Upper lobe of left lung (tissue), 4 donors: ENCODE results near the gene DRD5.

ENCODE experiments used
- CTCF ChIP-seq, 6 experiments: fragments of 450-650 bp in 4 of 6; fragments of 200-600 bp in 2 of 6; sonication (generic) in 2 of 6; IDR thresholded peaks; one replicate each; pipeline ENCODE4 v1.5.1; 2016 to 2019; ENCODE audit warnings: antibody characterized with exemption in 6 of 6
- EP300 ChIP-seq, 4 donors: sonication (generic); formaldehyde crosslinking; IDR thresholded peaks; one replicate each; pipeline ENCODE4 v1.5.1; 2017; ENCODE audit warnings: antibody characterized with exemption in 4 of 4, control low read depth in 2 of 4
- POLR2A ChIP-seq, 4 donors: fragments of 450-650 bp; IDR thresholded peaks; one replicate each; pipeline ENCODE4 v1.5.1; 2016 to 2017; ENCODE audit warnings: antibody characterized with exemption in 4 of 4, mild to moderate bottlenecking in 2 of 4

GRCh38 chr4:9781343-9782135, at the start of gene DRD5:
- no peak for TF ChIP-seq CTCF (IDR thresholded peaks at IDR 0.05)
- TF ChIP-seq POLR2A (IDR thresholded peaks at IDR 0.05), result no peak
- no peak for TF ChIP-seq EP300 (IDR thresholded peaks at IDR 0.05)
